ENCODE data around the gene DSCAM.

Gene DSCAM

DNA sequence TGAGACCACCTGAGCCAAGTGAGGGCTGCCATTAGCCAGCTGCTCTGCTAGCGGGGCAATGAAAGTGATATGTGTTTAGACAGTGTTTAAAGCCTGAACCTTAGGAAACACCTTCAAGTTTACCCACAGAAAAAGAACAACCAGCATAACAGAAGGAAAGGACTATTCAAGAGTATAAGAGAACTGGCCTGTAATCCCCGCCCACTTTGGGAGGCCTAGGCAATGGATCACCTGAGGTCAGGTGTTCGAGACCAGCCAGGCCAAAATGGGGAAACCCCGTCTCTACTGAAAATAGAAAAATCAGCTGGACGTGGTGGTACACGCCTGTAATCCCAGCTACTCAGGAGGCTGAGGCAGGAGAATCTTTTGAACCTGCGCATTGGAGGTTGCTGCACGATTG, 830.3 kb downstream of the DSCAM start:
- no peak for DNase-seq

DNA sequence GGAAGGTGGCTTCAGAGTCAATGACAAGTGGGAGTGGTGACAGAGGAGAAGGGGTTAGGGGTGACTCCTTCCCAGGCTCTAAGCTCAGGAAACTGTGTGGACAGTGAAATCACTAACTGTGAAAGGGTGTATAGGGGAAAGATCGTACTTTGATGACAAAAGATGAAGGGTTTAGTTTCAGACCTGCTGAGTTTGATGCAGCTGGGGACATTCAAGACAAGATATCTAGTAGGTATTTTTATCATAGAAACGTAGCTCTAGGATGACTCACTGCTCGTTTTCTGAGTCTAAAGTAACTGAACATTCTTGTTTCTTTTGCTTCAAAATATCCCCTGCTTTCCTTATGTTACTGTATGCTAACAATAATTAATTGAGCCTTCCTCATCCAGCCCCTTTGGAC, 830.7 kb downstream of the DSCAM start:
- DNase-seq, result no peak

DNA sequence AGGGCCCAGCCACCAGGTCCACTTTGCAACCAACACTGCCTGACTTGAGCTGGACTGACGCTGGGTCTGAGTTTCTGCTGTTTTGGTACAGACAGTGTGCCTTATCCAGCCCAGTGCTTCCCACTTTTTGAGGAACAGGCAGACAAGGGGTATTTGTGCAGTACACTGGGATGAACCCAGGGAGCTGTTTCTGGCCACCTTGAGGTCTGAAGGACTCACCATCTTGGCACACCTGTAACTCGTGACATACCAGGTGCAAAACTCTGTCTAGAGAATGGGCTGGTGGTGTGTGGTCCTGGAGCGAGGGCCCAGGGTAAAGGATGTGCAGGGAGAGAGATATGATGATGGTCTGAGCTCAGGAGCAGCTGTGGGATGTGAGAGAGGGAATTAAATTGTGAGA, 831.1 kb downstream of the DSCAM start:
- DNase-seq, result no peak

DNA sequence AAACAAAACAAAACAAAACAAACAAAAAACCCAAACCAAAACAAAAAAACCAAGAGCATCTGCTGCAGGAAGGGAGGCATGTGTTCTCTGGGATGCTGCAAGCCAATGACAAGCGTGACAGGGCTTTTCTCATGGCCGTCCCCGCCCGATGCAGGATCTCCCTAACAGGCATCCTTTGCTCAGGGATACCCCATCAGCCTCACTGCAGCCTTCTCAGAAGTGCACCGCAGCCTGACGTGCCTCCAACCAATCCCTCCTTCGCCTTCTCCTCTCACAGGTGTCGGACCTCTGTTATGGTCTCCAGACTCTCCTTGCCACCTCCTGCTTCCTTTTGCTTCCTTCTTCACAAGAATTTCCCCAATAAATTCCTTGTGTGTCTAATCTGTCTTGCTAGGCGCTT, 832.6 kb downstream of the DSCAM start:
- no peak for DNase-seq

DNA sequence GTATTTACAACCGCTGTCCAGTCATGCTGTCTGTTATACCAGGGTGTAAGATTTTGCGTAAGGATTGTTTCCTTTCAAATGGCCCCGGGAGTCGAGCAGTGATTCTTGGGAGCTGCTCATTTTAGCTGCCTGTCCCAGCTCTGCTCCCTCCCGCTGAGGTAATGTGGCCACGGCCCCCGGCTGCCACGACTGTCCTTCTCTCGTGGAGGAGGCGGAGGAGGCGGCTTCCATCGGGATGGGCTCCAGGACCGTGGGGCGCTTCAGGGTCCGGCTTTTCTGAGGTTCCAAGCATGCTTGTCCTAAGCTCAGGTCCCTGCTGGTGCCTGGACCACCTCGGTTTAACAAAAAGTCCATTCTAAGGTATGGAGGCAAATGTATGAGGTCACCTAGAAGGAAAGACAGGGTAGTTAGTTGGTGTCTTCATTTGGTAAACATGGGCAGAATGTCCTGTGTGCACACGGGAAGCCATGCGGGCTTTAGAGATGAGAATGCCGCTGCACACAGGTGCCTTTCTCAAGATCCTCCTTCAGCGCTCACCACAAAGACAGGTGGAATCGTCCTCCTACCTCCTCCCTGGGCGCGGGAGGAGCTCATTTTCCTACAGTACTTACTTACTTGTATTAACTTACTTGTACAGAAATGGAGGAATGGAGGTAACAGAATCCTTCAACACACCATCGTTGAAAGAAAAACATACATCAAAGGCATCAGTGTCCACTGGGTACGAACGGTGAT, 833.8 kb downstream of the DSCAM start:
- no peak for DNase-seq

DNA sequence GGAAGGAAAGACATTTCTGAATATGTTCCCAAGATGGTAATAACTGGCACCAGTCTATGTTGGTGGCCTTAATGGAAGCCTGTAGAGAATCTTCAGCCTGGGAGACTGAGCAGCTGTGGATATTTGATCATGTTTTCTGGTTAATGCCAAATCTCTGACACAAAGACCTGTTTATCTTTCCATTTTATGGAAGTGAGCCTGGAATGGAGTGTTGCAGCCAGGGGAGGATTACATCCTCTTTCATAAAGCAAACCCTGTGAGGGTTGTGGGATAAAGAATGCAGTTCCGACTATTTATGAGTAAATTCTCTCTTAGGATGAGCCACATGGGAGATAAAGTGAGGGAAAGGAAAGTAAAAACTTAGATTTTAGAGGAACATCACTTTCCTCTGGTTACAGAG, 835.6 kb downstream of the DSCAM start:
- no peak for DNase-seq

DNA sequence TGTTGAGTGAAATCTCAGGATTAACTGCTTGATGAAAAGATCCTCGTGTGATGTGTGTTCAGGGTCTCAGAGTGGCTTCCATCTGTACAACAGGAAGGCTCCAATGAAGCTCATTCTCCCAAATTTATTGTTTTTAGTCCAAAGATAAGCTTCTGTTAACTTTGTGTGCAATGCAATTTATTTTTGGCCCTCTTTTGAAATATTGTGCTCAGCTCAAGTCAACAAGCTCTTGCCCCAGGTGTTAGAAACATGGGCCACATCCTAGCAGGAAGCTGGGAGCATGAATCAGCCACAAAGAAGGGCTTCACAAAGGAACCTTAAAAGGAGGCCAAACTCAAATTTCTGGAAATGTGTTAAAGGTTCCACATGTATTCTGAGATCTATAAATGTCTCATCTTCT, 844.0 kb downstream of the DSCAM start:
- DNase-seq, result no peak

DNA sequence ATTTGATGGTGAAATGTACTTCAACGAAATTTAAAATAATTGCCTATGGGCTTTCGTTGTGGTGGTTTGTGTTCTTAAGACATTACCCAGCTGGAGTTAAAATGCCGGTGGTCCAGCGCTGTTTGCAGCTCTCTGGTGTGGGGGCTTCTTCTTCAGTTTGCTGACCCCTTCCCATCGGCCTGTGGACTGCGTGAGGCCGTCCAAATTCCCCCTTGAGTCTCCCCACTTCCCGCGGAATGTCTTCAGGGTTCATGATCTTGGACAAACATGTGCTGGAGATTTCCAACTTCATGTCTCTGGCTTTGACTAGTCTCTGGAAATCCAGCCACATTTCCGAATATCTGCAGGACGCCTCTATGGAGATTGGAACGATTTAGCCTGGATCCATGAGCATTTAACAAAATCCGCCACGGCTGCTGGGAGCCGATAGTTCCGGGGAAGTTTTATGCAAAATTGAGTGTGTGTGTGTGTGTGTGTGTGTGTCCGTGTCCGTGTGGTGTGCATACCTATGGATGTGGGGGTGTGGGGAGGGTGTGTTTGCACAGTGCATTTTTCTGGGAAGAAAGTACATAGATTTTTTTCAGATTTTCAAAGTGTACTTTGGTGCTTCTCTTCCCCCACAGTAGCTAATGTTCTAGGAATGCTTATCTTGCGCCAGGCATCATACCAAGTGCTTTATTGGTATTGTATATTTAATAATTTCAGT, 862.5 kb downstream of the DSCAM start:
- no peak for DNase-seq

DNA sequence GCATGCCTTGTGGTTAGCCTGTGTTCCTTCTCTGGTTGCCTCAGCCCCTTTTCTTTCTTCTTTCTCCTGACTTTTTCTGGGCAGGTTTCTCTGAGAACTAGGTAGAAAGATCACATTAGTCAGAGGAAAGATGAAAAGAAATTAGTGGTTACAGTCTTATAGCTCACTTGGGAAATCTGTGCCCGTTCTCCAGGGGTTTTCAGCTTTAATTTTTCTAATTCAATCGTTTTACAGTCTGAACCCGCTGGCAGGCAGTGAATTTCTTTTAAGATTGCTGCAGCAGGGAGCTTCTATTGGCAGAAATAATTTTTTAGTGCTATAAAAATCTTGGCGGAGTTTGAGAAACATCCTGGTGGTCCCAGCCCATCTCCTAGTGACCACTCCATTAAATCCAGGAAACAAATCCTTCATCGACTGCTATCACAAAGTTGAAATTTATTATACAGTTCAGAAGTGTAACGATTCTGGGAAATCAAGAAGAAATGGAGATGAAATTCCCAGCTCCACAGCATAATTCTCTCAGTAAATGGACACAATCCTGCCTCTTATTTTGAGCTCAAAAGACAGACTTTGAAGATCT, 866.6 kb downstream of the DSCAM start:
- DNase-seq, result no peak

DNA sequence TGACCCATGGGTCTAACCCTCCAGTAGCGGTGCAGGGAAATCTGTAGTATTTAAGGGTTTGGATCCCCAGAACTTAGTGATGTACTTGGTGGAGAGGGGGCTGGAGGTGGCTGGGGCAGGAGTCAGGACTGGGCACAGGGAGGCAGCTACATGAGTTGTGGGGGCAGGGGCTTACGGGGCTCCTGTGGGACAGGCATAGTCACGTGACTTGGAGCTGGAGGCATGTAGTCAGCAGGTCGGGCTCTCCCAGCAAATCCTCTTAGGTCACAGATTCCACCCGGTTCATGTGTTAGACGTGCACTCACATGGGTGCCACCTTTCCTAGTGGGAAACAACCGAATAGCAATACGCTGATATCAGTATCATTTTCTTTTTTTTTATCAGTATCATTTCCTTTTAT, 867.6 kb downstream of the DSCAM start:
- DNase-seq, result no peak

DNA sequence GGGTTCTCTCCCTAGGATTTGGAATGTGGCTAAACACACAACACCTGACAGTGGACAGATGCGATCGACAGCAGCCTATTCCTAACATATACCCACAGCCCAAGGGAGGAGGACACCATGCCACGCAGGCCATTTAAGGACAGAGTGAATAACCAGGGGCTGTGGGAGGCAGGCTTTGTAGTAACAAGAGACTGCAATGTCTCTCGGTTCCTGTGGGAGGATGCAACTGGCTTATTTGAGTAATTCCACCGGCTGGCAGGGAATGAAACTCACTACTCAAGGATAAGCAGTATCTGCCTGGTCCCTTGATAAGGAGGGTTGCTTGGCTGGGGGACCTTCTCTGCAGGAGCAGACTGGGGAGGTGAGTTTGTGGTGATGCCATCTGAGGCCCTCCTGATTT, 870.2 kb downstream of the DSCAM start:
- DNase-seq, result no peak

DNA sequence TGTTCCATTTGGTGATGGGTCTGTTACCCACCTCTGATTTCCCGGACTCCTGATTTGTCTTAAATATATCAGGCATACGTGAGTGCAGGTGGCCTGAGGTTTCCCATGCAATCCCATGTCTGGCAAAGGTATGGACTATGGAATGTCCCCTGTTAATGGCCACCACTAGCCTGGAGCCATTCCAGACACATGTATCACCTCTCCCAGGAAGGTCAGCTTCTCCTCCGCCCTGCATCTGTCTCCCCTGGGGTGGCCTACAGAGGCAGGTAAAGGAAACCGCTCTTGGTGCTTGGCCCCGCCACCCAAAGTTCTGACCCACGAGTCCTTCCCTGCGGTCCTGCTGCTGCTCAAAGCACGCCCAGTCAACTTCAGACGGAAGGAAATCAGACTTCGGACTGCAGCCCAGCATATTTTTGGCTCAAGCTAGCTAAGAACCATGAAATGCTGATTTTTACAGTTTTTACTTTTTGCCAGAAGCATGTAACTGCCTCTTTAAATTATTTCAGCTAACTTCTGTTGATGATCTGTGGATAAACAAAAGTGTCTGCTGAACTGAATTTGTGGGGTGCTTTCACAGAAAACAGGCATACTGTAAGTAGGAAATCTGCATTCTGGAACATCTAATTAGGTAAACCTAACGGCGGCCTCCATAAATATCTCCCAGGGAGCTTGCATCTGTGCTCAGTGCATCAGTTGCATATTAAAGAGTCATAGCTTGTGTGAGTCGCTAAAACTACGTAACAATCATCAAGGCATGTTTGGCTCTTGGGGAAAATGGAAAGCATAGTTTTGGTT, 873.8 kb downstream of the DSCAM start:
- DNase-seq, result no peak

DNA sequence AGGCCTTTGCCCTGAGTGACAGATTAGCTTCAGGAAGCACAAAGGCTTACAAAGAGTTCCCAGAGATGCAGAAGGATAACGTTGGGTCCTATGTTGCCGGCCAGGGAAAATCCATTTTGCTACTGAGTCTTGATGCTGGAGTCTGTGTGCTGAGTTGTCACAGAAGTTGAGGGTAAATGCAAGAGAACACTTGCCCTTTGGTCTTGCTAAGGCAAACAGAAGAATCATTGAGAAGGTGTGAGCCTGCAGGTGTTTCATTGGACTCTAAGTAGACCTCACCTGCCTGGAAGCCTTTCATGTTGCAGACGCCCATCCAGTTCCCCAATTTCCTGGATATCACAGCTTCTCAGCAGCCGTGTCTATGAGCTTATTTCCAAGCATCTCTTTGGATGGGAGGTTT, 874.5 kb downstream of the DSCAM start:
- DNase-seq, result no peak

DNA sequence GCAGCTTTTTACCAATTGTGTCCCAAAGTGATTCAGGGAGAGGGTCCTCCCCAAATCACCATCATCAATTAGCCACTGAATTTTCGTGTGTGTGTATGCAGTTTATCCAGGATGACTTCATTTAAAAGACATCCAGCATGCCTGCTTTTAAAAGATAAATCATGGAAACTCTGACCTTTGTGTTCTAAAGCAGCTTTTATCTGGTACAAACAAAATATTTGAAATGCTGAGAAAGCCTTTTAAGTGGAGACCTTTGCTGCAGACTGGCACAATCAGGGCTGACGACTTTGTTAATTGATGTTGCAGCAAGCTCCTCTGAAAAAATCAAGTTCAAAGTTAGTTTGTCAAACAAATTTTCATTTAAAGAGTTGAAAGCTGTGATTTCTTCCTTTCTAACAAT, 875.0 kb downstream of the DSCAM start:
- no peak for DNase-seq

DNA sequence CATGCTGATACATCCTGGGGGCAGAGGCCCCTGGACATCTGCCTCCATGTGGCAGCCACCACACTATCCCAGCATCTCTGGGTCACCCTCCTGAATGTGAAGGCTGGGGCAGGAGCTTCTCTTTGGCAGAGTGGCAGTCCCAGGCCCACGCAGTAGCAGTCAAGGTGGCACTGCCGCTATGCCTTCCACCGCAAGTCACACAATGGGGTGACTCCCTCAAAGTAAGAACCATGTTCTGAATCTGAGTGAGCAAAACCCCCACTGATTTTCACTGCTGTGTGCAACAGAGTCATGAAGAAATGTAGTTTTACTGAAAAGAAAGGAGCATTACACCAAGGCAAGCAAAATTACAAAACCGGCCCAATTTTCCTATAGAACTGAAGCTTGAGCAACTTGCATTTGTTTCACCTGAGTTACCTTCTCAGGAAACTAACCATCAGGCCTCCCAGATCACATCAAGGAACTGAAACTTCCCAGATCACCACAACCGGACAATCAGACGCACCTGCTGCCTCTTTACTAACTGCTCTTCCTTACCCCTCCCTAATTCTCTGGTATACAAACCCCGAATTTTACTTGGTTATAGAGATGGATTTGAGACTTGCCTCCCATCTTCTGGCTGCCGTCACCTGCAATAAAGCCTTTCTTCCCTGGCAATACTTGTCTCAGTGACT, 877.1 kb downstream of the DSCAM start:
- DNase-seq, result no peak

DNA sequence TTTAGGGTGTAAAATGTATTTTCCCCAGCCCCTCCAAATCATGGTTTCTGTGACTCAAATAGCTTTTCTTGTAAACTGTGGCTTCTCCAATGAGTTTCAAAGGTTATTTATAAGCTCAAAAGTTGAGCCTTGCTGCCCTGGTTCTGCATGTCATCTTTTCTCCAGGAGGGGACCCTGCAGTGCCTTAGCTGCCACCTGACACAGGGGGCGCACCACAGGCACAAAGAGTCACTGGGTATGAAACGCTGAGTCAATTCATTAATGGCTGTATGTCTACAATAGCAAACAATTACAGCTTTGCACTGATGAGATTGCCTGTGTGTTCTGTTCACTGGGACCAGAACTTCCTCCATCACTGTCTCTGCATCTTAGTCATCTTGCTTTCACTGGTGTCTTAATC, 878.9 kb downstream of the DSCAM start:
- no peak for DNase-seq

DNA sequence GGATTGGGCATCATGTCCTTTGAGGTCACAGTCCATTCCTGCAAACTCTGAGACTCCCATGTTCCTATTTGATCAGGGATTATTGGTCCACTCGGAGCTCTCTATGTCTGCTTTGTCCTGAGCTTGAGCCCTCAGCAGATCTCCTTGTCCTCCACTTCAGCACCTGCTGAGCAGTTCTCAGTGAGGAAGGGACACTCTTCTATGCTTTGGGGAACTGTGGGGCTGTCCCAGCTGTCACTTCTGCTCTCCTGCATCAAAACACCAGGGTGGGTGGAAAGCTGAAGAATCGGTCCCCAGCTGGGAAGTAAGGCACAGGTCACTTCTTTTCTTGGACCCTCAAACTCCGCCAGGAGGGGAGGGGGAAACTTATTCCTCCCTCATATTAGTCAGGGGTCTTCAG, 880.2 kb downstream of the DSCAM start:
- DNase-seq, result no peak

DNA sequence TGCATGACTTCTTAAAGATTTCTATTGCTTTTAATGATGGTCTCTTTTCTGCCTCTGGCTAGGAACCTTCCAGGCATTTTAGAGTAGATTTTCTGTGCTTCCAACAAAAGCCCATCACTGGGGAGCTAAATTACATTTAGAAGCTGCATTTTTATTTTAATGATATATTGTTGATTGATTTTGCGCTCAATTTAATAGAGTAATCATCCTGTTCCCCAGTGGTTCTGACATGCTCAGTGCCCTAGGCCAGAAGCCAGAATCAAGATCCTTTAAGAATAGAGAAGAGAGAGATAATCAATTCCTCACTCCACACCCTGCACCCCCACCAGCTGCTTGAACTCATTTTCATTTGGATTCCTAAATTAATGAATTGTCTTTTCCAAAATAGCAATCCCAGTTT, 881.9 kb downstream of the DSCAM start:
- DNase-seq, result no peak

DNA sequence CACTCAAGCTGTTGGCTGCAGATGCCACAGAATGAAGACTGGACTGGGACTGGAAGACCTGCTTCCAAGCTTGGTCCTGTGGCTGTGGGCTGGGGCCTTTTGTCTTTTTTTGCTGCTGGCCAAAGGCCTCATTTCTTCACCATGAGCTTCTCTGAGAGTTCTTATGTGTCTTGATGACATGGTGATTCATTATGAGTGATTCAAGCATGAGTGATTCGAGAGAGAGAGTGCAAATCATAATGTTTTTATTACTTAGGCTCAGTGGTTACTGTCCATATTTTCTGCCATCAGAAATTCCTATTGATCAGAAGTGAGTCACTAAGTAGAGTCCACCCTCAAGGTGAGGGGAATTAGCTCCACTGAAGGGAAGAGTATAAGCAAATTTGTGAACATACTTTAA, 885.7 kb downstream of the DSCAM start:
- DNase-seq, result no peak
